Keratinocyte (primary cell): Measurements from ENCODE around the gene ING4.
"Not testable (repeated sequence)": the region's sequence is repeated elsewhere in the genome, so short reads cannot be mapped to it uniquely, and the experiment has no call there.

Source experiments
- EZH2 ChIP-seq: IDR thresholded peaks from one replicate; pipeline ENCODE4 v1.6.1; 2012; ENCODE audit warnings: inconsistent platforms, mild to moderate bottlenecking, low read length, moderate library complexity
- TF ChIP-seq, protein P1 (sequence below), 3 experiments: IDR thresholded peaks in 1 of 3; conservative IDR thresholded peaks in 1 of 3; optimal IDR thresholded peaks in 1 of 3; 2 replicates in 2 of 3; 3 replicates in 1 of 3; pipeline versions ENCODE3 to v1.5.1; 2011; ENCODE audit warnings: low read length in 3 of 3, mild to moderate bottlenecking in 3 of 3, moderate library complexity in 2 of 3, control low read depth in 1 of 3, inconsistent platforms in 1 of 3; ENCODE audit not compliant: insufficient read depth in 2 of 3; ENCODE audit errors: extremely low read depth in 1 of 3

DNA sequence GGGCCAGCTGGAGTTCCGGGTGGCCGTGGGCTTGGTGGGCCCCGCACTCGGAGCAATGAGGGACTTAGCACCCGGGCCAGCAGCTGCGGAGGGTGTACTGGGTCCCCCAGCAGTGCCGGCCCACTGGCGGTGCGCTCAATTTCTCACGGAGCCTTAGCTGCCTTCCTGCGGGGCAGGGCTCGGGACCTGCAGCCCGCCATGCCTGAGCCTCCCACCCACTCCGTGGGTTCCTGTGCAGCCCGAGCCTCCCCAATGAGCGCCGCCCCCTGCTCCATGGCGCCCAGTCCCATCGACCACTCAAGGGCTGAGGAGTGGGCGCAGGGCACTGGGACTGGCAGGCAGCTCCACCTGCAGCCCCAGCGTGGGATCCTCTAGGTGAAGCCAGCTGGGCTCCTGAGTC is 45.4 kb upstream of the ING4 start:
- not testable (repeated sequence) for TF ChIP-seq EZH2
- TF ChIP-seq, protein P1, sequence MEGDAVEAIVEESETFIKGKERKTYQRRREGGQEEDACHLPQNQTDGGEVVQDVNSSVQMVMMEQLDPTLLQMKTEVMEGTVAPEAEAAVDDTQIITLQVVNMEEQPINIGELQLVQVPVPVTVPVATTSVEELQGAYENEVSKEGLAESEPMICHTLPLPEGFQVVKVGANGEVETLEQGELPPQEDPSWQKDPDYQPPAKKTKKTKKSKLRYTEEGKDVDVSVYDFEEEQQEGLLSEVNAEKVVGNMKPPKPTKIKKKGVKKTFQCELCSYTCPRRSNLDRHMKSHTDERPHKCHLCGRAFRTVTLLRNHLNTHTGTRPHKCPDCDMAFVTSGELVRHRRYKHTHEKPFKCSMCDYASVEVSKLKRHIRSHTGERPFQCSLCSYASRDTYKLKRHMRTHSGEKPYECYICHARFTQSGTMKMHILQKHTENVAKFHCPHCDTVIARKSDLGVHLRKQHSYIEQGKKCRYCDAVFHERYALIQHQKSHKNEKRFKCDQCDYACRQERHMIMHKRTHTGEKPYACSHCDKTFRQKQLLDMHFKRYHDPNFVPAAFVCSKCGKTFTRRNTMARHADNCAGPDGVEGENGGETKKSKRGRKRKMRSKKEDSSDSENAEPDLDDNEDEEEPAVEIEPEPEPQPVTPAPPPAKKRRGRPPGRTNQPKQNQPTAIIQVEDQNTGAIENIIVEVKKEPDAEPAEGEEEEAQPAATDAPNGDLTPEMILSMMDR (optimal IDR thresholded peaks at IDR 0.05 in 1 of 3, IDR thresholded peaks at IDR 0.05 in 1 of 3, conservative IDR thresholded peaks at IDR 0.05 in 1 of 3; ENCODE audit: extremely low read depth in 1 of 3, insufficient read depth in 2 of 3, low read length in 3 of 3), result not testable (repeated sequence)
